LNCaP clone FGC (cell line): Measurements from ENCODE around the gene SLC52A1.

Source experiments
- DNase-seq: peaks from one replicate; pipeline ENCODE4 v3.0.0-alpha.2; 2011; ENCODE audit warnings: low read depth
- H3K4me3 ChIP-seq: 2 replicates; pipeline ENCODE4 v1.5.1; 2011; ENCODE audit warnings: mild to moderate bottlenecking, low read depth, low read length, control low read depth
- TF ChIP-seq, protein P1 (sequence below): IDR thresholded peaks from 2 replicates; pipeline ENCODE4 v1.5.1; 2012; ENCODE audit warnings: mild to moderate bottlenecking; ENCODE audit not compliant: control insufficient read depth, insufficient read depth; ENCODE audit errors: extremely low read depth

Gene SLC52A1

DNA sequence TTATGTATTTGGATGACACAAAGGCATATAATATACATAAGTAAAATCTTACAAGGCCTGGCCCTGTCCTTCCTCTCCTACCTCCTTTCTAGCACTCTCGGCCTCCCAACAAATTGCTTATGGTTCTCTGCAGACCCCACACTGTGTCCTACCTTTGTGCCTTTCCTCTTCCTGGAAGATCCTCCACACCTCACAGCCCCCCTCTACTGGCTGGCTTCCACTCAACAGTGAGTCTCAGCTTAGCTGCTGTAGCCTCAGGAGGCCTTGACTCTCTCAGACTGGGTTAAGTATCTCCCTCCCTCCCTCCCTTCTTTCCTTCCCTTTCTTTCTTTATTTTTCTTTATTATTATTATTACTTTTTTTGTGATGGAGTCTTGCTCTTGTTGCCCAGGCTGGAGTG, 8.3 kb upstream of the SLC52A1 start:
- DNase-seq = no peak
- TF ChIP-seq, protein P1, sequence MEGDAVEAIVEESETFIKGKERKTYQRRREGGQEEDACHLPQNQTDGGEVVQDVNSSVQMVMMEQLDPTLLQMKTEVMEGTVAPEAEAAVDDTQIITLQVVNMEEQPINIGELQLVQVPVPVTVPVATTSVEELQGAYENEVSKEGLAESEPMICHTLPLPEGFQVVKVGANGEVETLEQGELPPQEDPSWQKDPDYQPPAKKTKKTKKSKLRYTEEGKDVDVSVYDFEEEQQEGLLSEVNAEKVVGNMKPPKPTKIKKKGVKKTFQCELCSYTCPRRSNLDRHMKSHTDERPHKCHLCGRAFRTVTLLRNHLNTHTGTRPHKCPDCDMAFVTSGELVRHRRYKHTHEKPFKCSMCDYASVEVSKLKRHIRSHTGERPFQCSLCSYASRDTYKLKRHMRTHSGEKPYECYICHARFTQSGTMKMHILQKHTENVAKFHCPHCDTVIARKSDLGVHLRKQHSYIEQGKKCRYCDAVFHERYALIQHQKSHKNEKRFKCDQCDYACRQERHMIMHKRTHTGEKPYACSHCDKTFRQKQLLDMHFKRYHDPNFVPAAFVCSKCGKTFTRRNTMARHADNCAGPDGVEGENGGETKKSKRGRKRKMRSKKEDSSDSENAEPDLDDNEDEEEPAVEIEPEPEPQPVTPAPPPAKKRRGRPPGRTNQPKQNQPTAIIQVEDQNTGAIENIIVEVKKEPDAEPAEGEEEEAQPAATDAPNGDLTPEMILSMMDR = no peak
- no peak overlapping the region for H3K4me3 ChIP-seq

DNA sequence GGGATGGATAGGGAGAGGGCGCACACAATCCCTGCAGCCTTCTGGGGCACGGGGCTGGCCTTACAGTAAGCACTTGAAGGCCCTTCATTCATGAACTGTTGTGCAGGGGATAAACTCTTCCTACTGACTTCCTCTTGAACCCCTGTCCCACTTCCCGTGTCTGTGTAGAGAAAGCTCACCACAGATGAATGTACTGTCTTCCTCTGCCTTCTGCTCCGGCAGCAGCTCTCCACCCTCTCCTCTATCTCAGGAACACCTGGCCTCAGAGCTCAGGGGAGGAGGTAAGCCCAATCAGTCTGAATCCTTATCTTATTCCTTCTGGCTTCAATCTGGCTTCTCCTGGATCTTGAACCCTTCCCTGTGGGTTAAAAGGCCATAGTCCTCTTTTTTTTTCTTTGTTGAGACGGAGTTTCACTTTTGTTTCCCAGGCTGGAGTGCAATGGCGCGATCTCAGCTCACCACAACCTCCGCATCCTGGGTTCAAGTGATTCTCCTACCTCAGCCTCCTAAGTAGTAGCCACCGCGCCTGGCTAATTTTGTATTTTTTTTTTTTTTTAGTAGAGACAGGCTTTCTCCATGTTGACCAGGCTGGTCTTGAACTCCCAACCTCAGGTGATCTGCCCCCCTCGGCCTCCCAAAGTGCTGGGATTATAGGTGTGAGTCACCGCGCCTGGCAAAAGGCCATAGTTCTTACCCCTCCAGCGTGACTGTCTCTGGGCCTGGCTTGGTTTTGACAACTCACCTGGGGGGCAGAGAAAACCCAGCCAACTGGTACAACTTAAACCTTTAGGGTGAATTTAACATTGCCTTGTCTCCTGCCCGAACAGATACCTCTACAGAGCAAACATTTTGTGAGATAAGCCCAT, 7.2 kb upstream of the SLC52A1 start:
- TF ChIP-seq, protein P1 = no peak
- no peak for DNase-seq
- H3K4me3 ChIP-seq = no peak overlapping the region

- no peak for DNase-seq
- H3K4me3 ChIP-seq = no peak overlapping the region
- TF ChIP-seq, protein P1 = no peak
Measured at GRCh38 chr17:5034651-5035050, 575 bp downstream of the SLC52A1 start.

DNA sequence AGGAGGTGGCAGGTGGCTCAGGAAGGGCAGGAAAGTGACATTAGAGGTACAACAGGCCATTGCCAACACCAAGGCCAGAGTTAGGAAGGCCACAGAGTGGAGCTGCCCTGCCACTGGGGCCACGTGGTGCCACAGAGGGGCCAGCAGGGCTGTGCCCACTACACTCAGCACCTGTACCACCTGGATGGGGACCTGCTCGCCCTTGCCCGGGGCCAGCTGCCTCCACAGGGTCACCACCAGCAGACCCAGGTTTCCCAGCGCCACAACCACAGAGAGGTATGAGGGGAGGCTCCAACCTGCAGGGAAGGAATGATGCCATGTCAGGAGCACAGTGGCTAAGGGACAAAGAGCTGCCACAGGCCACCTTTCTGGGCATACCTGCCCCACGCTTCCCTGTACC, 1.2 kb downstream of the SLC52A1 start:
- DNase-seq = no peak
- no peak overlapping the region for H3K4me3 ChIP-seq
- TF ChIP-seq, protein P1 = no peak

- TF ChIP-seq, protein P1 = no peak
- no peak for DNase-seq
- no peak overlapping the region for H3K4me3 ChIP-seq
Measured at GRCh38 chr17:5033352-5034015, 1.7 kb downstream of the SLC52A1 start.

DNA sequence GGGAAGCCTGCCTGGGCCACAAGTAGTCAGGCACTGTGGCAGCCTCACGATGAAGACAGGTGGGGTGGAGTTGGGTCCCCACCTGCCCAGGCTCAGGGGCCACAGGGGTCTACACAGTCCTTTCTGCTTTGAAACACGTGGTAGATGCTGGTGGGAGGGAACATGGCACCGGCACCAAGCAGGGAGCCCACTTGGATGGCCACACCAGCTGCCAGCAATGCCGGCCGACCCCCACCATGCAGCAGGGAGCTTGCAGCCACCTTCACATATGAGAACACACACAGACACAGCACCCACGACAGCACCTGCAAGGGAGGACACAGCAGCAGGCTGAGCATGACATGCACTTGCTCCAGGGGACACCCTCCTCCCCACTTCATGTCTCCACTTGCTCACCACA, 2.4 kb downstream of the SLC52A1 start:
- no peak overlapping the region for H3K4me3 ChIP-seq
- no peak for DNase-seq
- TF ChIP-seq, protein P1 = no peak
